GM18909 (cell line): ENCODE data around the gene PELI2.

Experiments
- ATAC-seq: cut with Tn5 transposase; IDR thresholded peaks from one replicate; pipeline ENCODE4 v1.9.1; 2021; ENCODE audit warnings: mild to moderate bottlenecking; ENCODE audit not compliant: unreplicated experiment, poor library complexity

PELI2 gene

DNA sequence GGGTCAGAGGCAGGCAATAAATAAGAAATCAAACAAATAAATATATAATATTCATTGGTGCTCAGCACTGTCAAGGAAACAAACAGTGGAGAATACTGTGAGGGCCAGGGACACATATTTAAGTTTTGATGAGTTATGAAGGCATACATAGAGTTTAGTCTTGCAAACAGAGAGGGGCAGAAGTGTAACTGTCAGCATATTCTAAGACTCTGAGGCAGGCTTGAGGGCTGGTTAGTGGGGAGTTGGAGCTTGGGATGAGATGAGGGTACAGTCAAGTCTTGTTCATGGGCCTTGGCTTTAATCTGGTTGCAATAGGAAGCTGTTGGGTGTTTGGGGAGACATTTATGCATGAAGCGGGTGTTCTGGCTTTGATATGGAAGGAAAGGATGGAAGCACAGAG, 78.9 kb downstream of the PELI2 start:
- no peak for ATAC-seq

GRCh38 chr14:56198438-56198837, 80.2 kb downstream of the PELI2 start:
- no peak for ATAC-seq

DNA sequence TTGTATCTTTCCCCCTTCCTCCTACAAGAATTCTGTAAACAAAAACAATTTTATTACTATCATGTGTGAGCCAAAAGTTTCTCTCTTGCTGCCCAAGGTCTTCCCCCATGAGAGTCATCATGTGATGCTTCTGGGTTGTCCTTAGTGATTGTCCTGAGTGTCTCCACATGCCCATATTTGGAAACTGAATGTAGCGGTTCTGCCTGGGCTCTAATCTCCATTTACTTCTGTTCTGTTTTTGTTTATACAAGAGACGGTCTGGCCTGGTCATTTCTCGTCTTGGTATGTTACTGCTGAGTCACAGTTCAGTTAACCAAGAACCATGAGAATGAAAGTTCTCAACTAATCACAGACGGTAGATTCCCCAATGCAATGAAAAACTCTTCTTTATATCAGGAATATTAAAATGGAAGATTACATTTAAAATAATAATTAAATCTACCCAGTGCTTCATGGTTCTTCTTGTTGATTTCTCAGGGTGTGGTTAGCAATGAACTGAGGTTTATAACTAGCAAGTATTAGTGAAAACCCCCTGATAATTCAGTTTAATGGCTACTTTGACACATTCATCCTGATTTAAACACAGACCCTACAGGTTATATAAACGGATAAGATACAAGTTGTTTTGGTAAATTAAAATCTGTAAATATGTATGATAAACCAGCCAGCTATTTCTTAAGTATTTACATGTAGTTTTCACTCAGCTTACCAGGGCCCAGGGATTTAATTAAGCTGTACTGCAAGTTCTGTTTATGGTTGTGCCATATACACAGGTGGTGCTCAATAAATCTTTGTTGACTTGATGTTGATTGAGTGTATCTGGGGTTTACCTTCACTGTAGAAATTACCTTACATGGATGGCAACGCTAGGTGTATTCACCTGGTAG, 81.1 kb downstream of the PELI2 start:
- ATAC-seq = peak; percentile 55

- ATAC-seq = no peak
Measured at GRCh38 chr14:56199982-56200577, 81.9 kb downstream of the PELI2 start.

GRCh38 chr14:56202256-56202655, 84.0 kb downstream of the PELI2 start:
- ATAC-seq = peak; percentile 48

GRCh38 chr14:56205881-56206280, 87.7 kb downstream of the PELI2 start:
- no peak for ATAC-seq

- ATAC-seq = no peak
Measured at GRCh38 chr14:56206596-56206995, 88.4 kb downstream of the PELI2 start.

GRCh38 chr14:56207626-56208292, 89.5 kb downstream of the PELI2 start:
- no peak for ATAC-seq

DNA sequence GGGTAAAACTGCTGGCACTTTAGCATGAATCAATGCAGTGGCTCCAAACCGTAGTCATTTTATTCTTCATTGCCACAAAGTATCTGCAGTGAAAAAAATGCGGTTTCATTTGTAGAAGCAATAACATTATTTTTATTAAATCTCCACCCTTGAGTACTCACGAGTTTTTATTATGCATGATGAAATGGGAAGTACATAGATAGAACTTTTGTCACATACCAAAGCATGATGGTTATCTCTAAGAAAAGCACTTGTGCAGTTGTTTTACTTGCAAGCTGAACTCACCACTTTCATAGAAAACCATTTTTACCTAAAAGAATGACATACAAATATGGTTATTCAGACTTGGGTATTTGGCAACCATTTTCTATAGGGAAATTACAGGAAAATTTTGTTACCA, 90.3 kb downstream of the PELI2 start:
- no peak for ATAC-seq

- no peak for ATAC-seq
Measured at GRCh38 chr14:56210571-56210970, 92.4 kb downstream of the PELI2 start.

DNA sequence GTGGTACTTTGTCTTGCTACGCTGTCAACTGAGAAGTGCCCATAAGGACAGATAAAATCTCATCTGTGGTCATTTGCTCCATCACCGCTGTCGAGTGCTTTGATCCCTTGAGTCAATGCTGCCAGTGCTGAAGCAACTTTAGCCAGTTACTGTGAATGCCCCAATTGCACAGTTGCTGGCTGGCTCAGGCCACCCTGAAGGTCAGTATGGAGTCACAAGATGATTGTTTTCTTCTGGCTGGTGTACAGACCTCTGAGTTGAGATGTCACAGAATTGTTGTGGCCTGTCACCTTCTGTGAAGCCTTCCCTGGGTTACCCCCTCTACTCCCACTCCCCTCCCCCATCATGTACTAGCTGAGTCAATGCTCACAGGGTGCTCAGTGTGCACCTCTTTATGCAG, 92.9 kb downstream of the PELI2 start:
- ATAC-seq = no peak

DNA sequence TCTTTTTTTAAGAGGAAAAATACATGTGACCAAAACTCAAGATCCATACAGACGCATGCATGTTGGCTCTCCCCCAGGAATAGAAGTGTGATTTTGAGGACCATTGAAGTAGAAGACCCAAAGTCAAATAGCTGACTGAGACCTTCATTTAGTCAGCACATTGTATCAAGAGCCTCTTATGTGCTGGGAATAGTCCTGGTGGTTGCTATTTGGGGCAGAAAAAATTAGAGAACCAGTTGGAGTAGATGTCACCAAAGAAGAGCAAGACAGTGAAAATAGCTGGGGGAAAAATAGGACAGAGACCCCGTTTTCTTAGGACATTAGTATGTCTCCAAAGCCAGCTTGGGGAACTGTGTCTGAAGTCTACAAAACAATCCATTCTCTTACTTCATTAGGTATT, 93.6 kb downstream of the PELI2 start:
- ATAC-seq = no peak

DNA sequence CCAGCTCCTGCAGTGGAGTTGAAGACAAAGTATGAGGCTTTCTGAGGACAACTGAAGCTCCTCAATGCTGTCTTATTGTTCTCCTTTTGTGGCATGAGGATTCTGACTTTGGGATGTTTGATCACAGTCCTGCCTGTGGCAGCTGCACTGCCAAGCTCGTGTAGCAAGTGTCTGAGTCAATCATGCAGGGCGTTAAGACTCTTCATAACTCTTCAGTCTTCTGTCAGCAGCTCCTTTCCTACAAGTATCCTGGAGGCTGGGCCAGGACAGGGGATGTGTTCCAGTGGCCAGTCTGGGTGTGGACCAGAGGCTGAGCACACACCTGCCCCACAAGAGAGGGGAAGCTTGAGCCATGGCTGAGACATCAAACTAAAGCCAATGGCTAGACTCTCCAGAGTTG, 94.3 kb downstream of the PELI2 start:
- no peak for ATAC-seq

DNA sequence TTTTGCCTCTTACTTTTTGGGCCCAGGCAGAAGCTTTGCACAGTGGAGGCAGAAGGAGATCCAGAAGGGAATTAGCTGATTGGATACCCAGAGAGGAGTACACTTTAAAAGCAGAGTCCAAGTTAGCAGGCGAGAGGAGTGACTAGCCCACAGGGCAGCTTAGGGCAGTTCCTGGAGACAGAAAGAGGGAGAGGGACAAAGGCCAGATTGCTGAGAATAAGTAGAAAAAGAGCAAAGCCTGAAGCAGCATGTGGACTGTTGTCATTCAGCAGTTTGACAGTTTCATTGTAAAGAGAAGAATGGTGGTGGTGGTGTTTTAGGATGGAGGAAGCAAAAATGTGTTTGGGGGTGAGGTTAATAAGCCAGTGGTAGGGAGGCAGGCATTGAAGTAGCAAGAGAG, 95.1 kb downstream of the PELI2 start:
- ATAC-seq = no peak

DNA sequence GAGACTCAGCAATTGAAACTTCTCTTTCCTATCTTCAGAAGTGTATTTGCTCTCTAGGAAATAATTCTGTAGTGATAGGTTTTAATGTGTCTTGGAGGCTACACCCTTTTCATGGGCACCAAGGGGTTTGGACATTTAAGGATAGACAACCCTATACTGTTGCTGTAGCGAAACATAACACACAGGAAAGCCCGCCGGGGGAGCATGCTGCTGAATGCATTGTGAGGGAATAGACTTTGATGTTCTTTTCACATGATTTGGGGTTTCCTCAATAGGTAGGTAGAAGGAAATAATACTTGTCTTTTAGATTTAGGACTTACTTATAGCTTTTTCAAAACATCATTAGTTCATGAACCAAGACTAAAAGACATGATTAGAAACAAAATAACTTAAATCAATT, 97.0 kb downstream of the PELI2 start:
- ATAC-seq = no peak

DNA sequence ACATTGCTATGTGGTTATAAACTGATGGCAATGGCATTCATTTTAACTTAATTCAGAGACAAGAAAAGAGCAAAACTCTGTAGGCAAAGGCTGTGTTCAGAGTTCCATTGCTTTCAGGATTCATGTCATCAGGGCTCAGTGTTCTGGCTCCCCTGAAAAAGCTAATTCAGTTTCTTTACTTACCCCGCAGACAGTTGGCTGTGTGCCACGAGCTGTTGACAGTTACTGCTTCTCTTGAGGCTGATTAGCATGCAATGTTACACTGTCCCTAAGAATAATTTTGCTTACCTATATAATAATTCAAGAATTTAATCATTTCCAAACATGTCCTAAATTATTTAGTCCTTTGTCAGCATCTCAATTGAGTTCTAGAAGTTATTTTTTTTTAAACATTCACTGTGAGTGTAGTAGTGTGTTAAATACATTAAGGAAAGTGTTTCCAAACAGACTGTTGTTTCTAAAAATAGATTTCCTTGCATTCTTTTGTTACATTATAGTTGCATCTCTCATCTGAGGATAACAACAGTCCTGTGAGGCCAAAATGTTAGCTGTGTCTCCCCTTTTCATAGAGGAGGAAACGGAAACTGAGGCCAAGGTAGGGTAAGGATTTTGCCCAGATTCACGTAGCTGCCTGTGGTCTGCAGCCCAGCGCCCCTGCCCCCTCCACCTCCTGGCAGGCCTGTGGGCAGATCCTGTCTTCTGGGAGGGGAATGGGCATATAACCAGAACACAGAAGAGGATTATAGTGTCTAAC, 98.6 kb downstream of the PELI2 start:
- ATAC-seq = no peak

DNA sequence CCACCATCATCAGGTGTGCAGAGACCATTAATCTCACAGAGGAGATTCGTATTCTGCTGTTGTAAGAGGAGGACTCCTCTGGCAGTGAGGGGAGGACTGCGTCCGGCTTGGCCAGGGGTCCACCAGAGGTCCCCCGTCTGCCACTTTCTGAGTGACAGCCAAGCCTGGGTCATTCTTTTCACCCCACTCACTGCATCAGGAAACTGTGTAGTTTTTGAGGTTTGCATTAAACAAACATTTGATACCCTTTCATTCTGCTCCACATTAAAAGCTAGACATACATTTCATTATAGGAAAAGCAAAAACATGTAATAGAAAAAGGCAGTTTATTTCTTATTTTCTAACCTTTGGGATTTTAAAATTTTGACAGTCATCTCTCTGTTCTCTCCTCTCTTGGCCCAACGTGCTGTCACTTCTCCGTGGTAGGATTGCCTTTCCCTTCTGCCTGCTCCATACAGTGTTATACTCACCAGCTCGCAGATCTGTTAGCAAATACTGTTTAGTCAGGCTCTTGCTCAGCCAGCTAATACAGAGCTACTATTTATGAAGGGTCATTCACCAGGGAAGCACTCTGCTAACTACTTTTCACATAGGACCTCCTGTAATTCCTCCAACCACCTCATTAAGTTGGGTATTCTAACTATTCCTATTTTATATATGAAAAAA, 99.3 kb downstream of the PELI2 start:
- no peak for ATAC-seq

- ATAC-seq = no peak
Measured at GRCh38 chr14:56219666-56220413, 101.6 kb downstream of the PELI2 start.

DNA sequence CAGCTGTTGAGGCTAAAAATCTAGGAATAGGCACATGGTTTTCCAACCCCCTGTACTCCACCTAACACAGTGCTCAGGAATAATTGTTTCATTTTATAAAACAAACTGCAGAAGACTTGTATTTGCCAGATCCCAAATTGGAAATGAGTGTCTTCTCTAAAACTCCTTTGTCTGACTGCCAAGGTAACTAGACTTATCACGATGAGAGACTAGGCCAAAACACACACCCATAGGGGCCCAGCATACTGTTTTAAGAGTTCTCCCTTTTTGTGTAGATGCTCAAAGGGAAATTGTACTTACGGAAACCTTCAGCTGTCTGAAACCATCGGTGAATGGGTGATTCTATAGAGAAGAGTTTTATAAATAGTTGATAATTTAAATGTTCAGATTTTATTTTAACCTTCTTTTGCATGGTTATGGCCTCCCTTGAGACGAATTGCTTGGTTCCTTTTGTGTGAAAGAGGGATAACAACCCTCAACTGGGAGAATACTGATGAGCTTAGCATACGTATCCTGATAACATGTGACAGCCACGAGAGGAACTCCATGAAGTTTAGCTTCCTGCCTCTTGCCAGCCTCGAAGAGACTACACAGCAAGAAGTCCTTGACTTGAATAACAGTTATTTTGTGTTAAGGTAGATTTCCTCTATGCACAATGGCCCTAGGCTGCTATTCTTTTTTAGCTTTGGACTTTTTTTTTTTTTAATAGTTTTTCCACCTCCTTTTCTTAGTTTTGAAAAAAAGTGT, 103.3 kb downstream of the PELI2 start:
- ATAC-seq = no peak
